ENCODE data around the gene CCT7.
"Not testable (repeated sequence)": the region's sequence is repeated elsewhere in the genome, so short reads cannot be mapped to it uniquely, and the experiment has no call there.

CCT7 gene

GRCh38 chr2:73233932-73234832 lies at the start of gene CCT7:
Gene CCT7 (plus strand): TSS chr2:73234308. CDS start chr2:73234379, 71 bp downstream.
- peak; percentile 93 for DNase-seq (ENCODE audit: low spot score)
- in situ Hi-C loops (cut with MboI; ENCODE audit: low pct_unique_long_range_greater_than_20kb, low sequenced_read_pairs, unreplicated experiment), result no loop called here
- no peak for TF ChIP-seq CTCF (IDR thresholded peaks at IDR 0.05; ENCODE audit: extremely low read depth, insufficient read depth, missing control alignments)

GRCh38 chr2:73185965-73186364 lies 48.1 kb upstream of the CCT7 start:
- no peak for DNase-seq (ENCODE audit: low spot score)
- in situ Hi-C loops (cut with MboI; ENCODE audit: low pct_unique_long_range_greater_than_20kb, low sequenced_read_pairs, unreplicated experiment), result no loop called here
- TF ChIP-seq CTCF (IDR thresholded peaks at IDR 0.05; ENCODE audit: extremely low read depth, insufficient read depth, missing control alignments), result no peak

GRCh38 chr2:73187549-73187948 lies 46.6 kb upstream of the CCT7 start:
- TF ChIP-seq CTCF (IDR thresholded peaks at IDR 0.05; ENCODE audit: extremely low read depth, insufficient read depth, missing control alignments), result no peak
- in situ Hi-C loops (cut with MboI; ENCODE audit: low pct_unique_long_range_greater_than_20kb, low sequenced_read_pairs, unreplicated experiment), result no loop called here
- DNase-seq (ENCODE audit: low spot score), result no peak

- DNase-seq (ENCODE audit: low spot score), result no peak
- in situ Hi-C loops (cut with MboI; ENCODE audit: low pct_unique_long_range_greater_than_20kb, low sequenced_read_pairs, unreplicated experiment), result no loop called here
- no peak for TF ChIP-seq CTCF (IDR thresholded peaks at IDR 0.05; ENCODE audit: extremely low read depth, insufficient read depth, missing control alignments)
Measured at GRCh38 chr2:73197579-73197978, 36.5 kb upstream of the CCT7 start.

GRCh38 chr2:73200281-73200680 lies 33.8 kb upstream of the CCT7 start:
- DNase-seq (ENCODE audit: low spot score); in situ Hi-C loops (cut with MboI; ENCODE audit: low pct_unique_long_range_greater_than_20kb, low sequenced_read_pairs, unreplicated experiment): not testable (repeated sequence)

- in situ Hi-C loops (cut with MboI; ENCODE audit: low pct_unique_long_range_greater_than_20kb, low sequenced_read_pairs, unreplicated experiment), result no loop called here
- no peak for TF ChIP-seq CTCF (IDR thresholded peaks at IDR 0.05; ENCODE audit: extremely low read depth, insufficient read depth, missing control alignments)
- DNase-seq (ENCODE audit: low spot score), result no peak
Measured at GRCh38 chr2:73202156-73203054, 31.7 kb upstream of the CCT7 start, which contains the start of gene NOTO. Gene NOTO (plus strand): TSS chr2:73202574. CDS start chr2:73202667, 93 bp downstream.
